ENCODE results near the gene SP2.

GRCh38 chr17:47964856-47965255, 68.8 kb downstream of the SP2 start:
- TF ChIP-seq POLR2A (IDR thresholded peaks at IDR 0.05) = no peak
- TF ChIP-seq, protein P1, sequence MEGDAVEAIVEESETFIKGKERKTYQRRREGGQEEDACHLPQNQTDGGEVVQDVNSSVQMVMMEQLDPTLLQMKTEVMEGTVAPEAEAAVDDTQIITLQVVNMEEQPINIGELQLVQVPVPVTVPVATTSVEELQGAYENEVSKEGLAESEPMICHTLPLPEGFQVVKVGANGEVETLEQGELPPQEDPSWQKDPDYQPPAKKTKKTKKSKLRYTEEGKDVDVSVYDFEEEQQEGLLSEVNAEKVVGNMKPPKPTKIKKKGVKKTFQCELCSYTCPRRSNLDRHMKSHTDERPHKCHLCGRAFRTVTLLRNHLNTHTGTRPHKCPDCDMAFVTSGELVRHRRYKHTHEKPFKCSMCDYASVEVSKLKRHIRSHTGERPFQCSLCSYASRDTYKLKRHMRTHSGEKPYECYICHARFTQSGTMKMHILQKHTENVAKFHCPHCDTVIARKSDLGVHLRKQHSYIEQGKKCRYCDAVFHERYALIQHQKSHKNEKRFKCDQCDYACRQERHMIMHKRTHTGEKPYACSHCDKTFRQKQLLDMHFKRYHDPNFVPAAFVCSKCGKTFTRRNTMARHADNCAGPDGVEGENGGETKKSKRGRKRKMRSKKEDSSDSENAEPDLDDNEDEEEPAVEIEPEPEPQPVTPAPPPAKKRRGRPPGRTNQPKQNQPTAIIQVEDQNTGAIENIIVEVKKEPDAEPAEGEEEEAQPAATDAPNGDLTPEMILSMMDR (IDR thresholded peaks at IDR 0.05) = no peak
